NCI-H1417 (cell line): ENCODE measurements around the gene TAGAP.
"Not testable (repeated sequence)": the region's sequence is repeated elsewhere in the genome, so short reads cannot be mapped to it uniquely, and the experiment has no call there.

Source experiments
- DNase-seq, 3 experiments: peaks; one replicate each; lab custom pipeline; 2025; lab: John Stamatoyannopoulos, UW

TAGAP gene

GRCh38 chr6:159045801-159046200 is 1.0 kb upstream of the TAGAP start:
- no peak for DNase-seq

DNA sequence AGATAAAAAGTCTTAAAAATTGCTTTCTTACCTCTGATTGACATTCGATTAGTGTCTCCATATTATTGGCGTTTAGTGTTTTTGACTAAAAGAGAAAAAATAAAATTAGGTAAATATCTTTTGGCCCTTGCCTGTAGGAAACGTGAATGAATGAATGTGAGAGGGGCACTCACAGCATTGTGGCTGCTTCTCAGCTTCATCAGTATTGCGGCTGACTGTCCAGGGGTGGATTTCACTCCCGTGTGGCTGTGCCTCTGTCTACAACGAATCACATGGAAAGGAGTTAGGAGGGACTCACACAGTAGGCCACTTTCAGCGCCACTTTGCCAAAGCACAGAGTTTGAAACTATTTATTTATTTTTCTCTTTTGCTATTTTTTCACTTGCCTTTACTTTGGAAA is 844 bp downstream of the TAGAP start:
- DNase-seq, result no peak

DNA sequence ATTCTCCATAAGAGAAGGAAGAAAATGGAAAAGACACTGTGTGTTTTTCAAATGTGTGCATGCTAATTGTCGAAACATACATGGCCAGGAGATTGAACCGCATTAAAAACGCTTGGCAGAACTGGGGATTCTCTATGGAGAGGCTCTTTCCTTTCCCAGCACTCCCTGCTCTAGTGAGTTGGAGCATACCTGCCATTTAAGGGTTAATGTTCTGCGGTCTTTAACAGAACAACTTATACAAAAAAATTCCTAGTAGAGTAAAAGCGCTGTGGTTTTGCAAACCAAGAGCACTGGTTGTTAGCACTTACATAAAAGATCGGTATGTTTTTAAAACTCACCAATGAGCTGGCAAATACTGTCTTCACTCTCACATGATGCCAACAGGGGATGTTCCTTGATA is 1.5 kb downstream of the TAGAP start:
- peak in 1 of 3 experiments; percentile 46 for DNase-seq

GRCh38 chr6:159042826-159043181 is 2.0 kb downstream of the TAGAP start:
- no peak for DNase-seq

- peak; percentile 61 to 90 (median 88) for DNase-seq
Observed at GRCh38 chr6:159042003-159042825, 2.6 kb downstream of the TAGAP start.

DNA sequence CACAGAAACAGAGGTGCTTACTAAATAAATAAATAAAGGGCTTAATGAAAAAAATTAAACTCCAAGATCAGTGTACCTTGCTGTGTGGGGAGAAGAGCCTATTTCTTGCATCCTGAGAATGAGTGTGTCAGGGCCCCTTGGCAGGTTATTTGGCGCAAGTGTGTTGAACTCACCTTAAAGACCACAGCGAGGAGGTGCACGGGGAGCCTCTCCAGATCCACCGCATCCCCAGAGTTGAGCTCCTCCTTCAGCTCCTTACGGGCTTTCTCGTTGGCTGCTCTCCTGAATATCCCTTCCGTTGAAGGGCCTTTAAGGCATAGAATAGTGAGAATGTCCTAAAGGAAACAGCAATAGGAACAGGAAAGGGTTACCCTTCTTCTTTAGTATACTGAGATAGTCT is 3.6 kb downstream of the TAGAP start:
- no peak for DNase-seq

GRCh38 chr6:159039885-159040258 is 4.9 kb downstream of the TAGAP start:
- DNase-seq, result no peak

DNA sequence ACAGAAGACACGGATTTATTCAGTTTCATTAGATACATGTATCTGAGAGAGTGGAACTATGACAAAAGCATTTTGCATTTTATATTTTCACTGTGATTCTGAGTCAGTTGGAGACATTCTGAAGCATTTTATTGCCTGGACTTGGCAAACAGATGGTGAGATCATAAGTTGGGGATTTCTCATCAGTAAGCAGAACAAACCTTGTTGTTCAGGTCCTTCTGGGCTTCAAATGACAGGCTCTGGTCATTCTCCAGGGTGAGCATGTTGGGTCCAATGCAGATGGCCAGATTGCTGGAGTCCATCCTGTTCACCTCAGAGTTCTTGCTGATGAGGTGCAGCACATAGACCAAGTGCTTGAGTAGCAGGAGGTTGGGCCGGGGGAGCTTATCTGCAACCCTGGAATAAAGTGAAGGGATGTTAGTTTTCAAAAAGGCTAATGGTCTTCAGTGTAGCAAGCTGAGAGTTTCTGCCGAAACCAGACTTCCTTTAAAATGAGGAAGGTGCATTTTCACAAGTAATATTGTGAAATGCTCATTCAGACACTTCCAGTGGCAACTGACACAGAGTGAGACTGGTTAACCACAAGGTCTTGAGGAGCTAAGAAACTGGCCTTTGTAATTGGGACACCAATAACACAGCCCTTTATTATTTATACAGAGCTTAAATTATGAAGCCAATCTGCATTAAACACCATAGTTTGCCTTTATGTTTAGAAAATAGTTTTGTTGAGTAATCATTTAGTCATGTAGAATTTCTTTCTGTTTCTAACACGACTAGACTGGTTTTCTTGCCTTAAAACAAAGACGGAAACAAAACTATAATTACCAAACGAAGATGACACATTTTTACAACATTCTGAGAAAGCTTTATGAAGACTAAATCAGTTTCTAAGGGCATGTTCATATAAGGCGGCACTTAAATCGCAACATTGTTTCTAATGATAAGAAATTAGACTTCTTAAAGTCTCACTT is 5.6 kb downstream of the TAGAP start:
- DNase-seq, result no peak

GRCh38 chr6:159038318-159038717 is 6.5 kb downstream of the TAGAP start:
- DNase-seq, result not testable (repeated sequence)

DNA sequence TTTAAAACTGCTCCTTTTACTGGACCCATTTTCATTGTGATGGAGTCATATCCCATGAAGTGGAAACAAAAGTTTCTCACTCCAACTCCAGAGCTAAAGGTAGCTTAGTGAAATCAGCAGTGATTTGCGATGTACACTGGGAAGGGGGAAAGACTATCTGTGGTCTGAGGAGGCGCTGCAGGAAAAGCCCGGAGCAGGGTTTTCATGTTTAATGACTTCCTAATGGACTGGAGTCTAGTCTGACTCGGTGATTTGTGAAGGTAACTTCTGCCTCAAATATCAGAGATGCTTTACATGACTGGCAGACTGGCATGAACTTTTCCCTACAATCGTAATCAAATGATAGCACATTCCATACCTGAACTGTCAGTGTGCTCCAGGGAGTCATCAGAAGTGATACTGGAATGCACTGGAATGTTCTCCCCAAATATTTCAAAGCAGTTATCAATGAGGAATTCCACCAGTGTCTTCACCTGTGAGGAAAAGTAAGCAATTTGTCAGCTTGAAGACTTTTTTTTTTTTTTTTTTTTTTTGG is 7.0 kb downstream of the TAGAP start:
- no peak for DNase-seq

- DNase-seq, result no peak
Observed at GRCh38 chr6:159036673-159037072, 8.1 kb downstream of the TAGAP start.

- DNase-seq, result no peak
Observed at GRCh38 chr6:159035891-159036290, 8.9 kb downstream of the TAGAP start.

GRCh38 chr6:159033160-159034049 is 11.4 kb downstream of the TAGAP start:
- no peak for DNase-seq

GRCh38 chr6:159031846-159032245 is 12.9 kb downstream of the TAGAP start:
- DNase-seq, result no peak

- DNase-seq, result no peak
Observed at GRCh38 chr6:159030168-159030567, 14.6 kb downstream of the TAGAP start.

DNA sequence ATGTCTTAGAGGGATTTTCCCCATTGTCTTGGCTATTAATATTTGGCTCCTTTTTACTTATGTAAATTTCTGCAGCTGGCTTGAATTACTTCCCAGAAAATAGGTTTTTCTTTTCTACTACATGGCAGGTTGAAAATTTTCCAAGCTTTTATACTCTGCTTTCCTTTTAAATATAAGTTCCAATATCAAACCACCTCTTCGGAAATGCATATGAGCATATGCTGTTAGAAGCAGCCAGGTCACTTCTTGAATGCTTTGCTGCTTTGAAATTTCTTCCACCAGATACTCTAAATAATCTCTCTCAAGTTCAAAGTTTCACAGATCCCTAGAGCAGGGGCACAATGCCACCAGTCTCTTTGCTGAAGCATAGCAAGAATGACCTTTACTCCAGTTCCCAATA is 19.6 kb downstream of the TAGAP start:
- not testable (repeated sequence) for DNase-seq

DNA sequence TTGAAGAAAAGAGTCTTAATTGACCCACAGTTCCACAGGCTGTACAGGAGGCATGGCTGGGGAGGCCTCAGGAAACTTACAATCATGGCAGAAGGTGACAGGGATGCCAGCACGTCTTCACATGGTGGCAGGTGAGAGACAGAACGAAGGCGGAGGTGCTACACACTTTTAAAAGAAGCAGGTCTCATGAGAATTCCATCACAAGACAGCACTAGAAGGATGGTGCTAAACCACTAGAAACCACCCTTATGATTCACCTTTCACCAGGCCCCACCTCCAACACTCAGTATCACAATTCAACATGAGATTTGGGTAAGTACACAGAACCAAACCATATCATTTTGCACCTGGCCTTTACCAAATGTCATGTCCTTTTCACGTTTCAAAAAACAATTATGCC is 20.9 kb downstream of the TAGAP start:
- DNase-seq, result no peak

DNA sequence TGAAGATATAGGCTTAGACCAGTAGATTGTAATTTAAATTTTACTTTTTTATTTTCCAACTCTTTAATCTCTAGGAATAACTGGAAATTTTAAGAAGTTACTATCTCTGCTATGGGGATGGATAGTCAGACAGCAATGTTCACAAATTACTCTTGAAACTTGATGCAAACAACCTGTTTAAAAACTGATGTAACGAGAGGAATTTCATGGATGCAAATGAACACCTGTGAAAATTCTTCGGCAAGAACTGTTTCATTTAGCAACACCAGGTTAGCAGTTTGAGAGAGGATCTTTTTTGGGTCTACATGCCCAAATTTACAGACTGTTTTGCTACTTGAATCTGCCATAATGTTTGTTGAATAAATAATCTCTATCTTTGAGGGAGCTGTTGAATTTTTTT is 24.8 kb downstream of the TAGAP start:
- no peak for DNase-seq

- DNase-seq, result no peak
Observed at GRCh38 chr6:159017757-159018559, 26.8 kb downstream of the TAGAP start.

- DNase-seq, result no peak
Observed at GRCh38 chr6:159014406-159014805, 30.4 kb downstream of the TAGAP start.

DNA sequence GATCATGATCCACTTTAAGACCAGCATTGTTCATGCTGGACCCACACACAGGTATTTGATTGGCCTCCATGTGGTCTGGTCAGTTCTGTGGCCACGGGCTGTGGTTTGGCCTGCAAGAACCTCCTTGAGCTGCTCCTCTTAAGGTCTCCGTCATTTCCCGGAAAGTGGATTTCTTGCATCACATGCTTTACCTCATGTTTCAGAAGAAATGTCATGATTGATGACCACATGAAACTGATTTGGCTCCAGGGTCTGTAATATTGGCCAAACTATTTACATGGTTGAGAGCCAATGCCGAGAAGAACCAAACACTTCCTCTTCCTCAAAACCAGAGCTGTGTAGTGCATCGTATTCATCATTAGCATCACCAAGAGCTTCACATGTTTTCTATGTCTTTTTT is 31.6 kb downstream of the TAGAP start:
- no peak for DNase-seq
